Mucosa of rectum (tissue), 2 donors: ENCODE results near the gene BCR.

Experiments
- H3K27ac ChIP-seq, 2 donors: one replicate each; pipeline ENCODE4 v1.7.0; 2013; ENCODE audit warnings: inconsistent platforms in 2 of 2, low read depth in 2 of 2, low read length in 2 of 2
- H3K27me3 ChIP-seq, 2 donors: one replicate each; pipeline ENCODE4 v1.7.0; 2013; ENCODE audit warnings: low read length in 2 of 2; ENCODE audit not compliant: control insufficient read depth in 2 of 2, insufficient read depth in 2 of 2
- H3K36me3 ChIP-seq, 2 donors: one replicate each; pipeline ENCODE4 v1.7.0; 2013; ENCODE audit warnings: low read length in 2 of 2; ENCODE audit not compliant: control insufficient read depth in 2 of 2, insufficient read depth in 2 of 2
- H3K4me1 ChIP-seq, 2 donors: one replicate each; pipeline ENCODE4 v1.7.0; 2013; ENCODE audit warnings: low read length in 2 of 2, mild to moderate bottlenecking in 1 of 2; ENCODE audit not compliant: control insufficient read depth in 2 of 2, insufficient read depth in 2 of 2
- H3K4me3 ChIP-seq, 2 donors: one replicate each; pipeline ENCODE4 v1.7.0; 2013; ENCODE audit warnings: low read length in 2 of 2
- H3K9ac ChIP-seq, 2 donors: one replicate each; pipeline ENCODE4 v1.7.0; 2013; ENCODE audit warnings: low read length in 2 of 2, low read depth in 1 of 2, mild to moderate bottlenecking in 1 of 2
- H3K9me3 ChIP-seq, 2 donors: one replicate each; pipeline ENCODE4 v1.7.0; 2013; ENCODE audit warnings: low read length in 2 of 2; ENCODE audit not compliant: control insufficient read depth in 2 of 2
- donor health status: healthy.
- donor health status: Normal muscosa, but diverticular disease.

The BCR gene

DNA sequence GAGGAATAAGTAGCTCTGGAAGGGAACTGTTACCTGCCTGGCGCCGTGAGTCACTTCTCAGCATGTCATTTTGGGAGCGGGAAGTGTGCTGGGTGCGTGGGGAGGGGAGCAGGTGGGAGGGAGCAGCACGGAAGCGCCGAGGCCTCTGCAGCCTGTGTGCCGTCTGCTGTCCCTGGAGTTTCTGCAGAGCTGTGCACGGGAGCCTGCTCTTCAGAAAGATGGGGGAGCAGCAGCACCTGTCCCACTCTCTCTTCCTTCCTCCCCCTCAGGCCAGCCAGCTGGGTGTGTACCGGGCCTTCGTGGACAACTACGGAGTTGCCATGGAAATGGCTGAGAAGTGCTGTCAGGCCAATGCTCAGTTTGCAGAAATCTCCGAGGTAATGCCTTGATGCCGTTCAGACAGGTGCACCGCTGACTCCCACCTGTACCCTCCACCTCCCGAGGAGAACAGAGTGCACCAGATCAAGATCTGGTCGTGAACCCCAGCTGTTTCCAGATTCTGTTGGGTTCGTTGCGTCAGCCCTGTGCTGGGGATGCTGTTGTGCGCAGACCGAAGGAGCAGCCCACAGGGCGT is 87.9 kb downstream of the BCR start:
- Histone ChIP-seq H3K4me1 (peaks cover 0 to 2% of the 10 kb centered on the region in 2 donors), H3K36me3 (peaks cover 24 to 42% of the 10 kb centered on the region in 2 donors), H3K9ac (no peak overlapping the region), H3K27ac (no peak overlapping the region), H3K4me3 (no peak overlapping the region), H3K9me3 (no peaks in the 10 kb centered on the region), H3K27me3 (no peaks in the 10 kb centered on the region)

GRCh38 chr22:23268877-23269276 is 88.6 kb downstream of the BCR start:
- Histone ChIP-seq H3K27ac (no peak overlapping the region), H3K4me3 (no peak overlapping the region), H3K9ac (no peak overlapping the region), H3K27me3 (no peaks in the 10 kb centered on the region), H3K9me3 (no peaks in the 10 kb centered on the region), H3K36me3 (peaks cover 27 to 43% of the 10 kb centered on the region in 2 donors), H3K4me1 (peaks cover 0 to 2% of the 10 kb centered on the region in 2 donors)

GRCh38 chr22:23269441-23270211 is 89.3 kb downstream of the BCR start:
- peaks cover 22 to 44% of the 10 kb centered on the region in 2 donors for H3K36me3 ChIP-seq
- H3K9me3 ChIP-seq = no peaks in the 10 kb centered on the region
- no peak overlapping the region for H3K4me3 ChIP-seq
- no peaks in the 10 kb centered on the region for H3K27me3 ChIP-seq
- no peak overlapping the region for H3K9ac ChIP-seq
- peaks cover 0 to 2% of the 10 kb centered on the region in 2 donors for H3K4me1 ChIP-seq
- H3K27ac ChIP-seq = no peak overlapping the region

- H3K36me3 ChIP-seq = peaks cover 27 to 49% of the 10 kb centered on the region in 2 donors
- no peaks in the 10 kb centered on the region for H3K9me3 ChIP-seq
- no peak overlapping the region for H3K27ac ChIP-seq
- H3K9ac ChIP-seq = no peak overlapping the region
- no peak overlapping the region for H3K4me3 ChIP-seq
- peaks cover 0 to 2% of the 10 kb centered on the region in 2 donors for H3K4me1 ChIP-seq
- H3K27me3 ChIP-seq = no peaks in the 10 kb centered on the region
Observed at GRCh38 chr22:23270212-23270733, 90.0 kb downstream of the BCR start.

DNA sequence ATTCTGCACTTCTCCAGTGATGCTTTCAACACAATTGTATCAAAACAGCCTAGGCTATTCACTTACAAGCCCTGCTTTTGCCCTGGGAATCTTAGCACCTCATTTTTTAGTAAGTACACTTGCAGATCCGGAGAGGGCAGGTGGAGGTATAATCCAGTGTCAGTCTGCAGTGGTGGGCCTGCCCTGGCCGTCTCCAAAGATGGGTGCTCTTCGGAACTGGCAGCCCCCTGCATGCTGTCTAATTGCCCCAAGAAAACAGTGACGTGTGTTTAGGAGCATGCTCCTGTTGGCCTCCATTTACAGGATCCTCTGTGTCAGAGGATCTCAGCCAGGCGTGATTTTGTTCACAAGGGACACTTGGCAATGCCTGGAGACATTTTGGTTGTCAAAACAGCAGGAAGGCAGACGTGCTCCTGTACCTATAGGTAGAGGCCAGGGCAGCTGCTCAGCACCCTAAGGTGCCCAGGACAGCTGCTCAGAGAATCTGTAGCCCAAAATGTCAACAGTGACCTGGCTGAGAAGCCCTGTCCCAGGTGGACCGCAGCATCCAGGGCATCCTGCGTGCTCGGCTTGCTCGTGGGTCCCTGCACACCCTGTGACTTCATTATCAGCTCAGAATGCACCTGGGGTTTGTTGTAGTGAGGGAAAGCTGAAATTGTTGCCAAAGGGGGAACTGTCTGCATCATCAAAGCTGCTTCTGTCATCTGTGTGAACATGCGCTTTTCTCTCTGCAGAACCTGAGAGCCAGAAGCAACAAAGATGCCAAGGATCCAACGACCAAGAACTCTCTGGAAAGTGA is 90.7 kb downstream of the BCR start:
- H3K27ac ChIP-seq = no peak overlapping the region
- no peaks in the 10 kb centered on the region for H3K9me3 ChIP-seq
- no peak overlapping the region for H3K9ac ChIP-seq
- H3K4me3 ChIP-seq = no peak overlapping the region
- no peaks in the 10 kb centered on the region for H3K27me3 ChIP-seq
- peaks cover 29 to 53% of the 10 kb centered on the region in 2 donors for H3K36me3 ChIP-seq
- H3K4me1 ChIP-seq = peaks cover 0 to 2% of the 10 kb centered on the region in 2 donors

DNA sequence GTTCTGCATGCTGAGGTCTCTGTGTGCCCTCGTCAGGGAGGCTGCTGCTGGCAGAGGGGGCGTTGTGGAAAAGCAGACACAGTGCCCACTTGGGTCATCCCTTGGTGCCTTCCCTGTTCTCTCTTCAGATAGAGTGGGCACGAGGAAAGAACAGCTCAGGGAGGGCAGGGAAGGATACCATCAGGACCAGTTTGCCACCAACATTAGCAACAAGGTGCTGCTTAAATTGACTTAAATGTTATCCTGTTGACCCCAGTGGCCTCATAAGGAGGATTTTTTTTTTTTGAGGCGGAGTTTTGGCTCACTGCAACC is 91.2 kb downstream of the BCR start:
- H3K36me3 ChIP-seq = peaks cover 30 to 55% of the 10 kb centered on the region in 2 donors
- H3K9me3 ChIP-seq = no peaks in the 10 kb centered on the region
- no peak overlapping the region for H3K4me3 ChIP-seq
- no peaks in the 10 kb centered on the region for H3K27me3 ChIP-seq
- no peak overlapping the region for H3K9ac ChIP-seq
- no peak overlapping the region for H3K27ac ChIP-seq
- H3K4me1 ChIP-seq = peaks cover 0 to 2% of the 10 kb centered on the region in 2 donors

DNA sequence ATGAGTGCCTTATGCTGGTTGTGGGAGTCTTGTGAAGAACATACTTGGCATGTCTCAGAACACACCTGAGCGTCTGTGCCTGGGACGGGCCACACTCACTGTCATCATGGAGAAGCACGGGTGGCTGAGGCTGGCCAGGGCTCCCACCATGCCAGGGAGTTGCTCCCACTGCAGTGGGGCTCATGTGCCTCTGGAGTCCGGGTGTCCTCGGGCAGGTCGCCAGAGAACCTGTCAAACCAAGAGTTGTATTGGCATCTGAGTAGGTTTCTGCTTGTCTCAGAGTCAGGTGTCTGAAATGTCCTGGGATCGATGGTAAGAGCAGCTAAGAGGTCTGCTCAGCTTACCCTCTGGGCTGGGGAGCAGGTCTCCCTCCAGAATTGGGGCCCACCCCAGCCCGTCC is 92.1 kb downstream of the BCR start:
- Histone ChIP-seq H3K9me3 (no peaks in the 10 kb centered on the region), H3K9ac (no peak overlapping the region), H3K27ac (no peak overlapping the region), H3K27me3 (no peaks in the 10 kb centered on the region), H3K4me1 (peaks cover 0 to 2% of the 10 kb centered on the region in 2 donors), H3K4me3 (no peak overlapping the region), H3K36me3 (peaks cover 35 to 58% of the 10 kb centered on the region in 2 donors)

GRCh38 chr22:23272834-23273233 is 92.5 kb downstream of the BCR start:
- no peak overlapping the region for H3K27ac ChIP-seq
- H3K36me3 ChIP-seq = peaks cover 35 to 60% of the 10 kb centered on the region in 2 donors
- H3K9me3 ChIP-seq = no peaks in the 10 kb centered on the region
- H3K27me3 ChIP-seq = no peaks in the 10 kb centered on the region
- peaks cover 0 to 2% of the 10 kb centered on the region in 2 donors for H3K4me1 ChIP-seq
- H3K9ac ChIP-seq = no peak overlapping the region
- H3K4me3 ChIP-seq = no peak overlapping the region

DNA sequence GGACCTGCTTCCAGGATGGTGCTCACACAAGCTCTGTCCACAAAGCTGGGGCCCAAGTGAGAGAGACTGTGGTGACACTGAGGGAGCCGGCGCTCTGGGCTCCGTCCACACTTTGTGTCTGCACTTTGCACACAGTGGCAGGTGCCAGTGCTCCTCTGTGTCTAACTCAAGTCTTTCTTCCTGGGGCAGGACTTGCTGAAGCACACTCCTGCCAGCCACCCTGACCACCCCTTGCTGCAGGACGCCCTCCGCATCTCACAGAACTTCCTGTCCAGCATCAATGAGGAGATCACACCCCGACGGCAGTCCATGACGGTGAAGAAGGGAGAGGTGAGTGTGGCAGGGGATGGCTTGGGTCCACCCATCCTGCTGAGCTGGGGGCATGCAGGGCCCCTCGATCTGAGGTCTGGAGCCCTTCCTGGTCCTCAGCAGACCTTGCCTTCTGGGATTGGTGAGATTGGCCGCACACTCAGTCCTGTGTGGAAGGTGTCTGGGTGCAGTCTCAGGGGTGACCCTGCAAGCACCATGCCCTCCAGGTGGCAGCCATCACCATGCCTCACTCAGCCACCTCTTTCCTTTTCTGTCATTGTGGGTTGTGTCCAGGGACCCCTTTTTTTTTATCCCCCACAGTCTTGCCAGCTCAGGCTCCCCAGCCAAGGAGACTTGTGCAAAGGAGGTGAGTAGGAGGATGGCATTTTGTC is 93.3 kb downstream of the BCR start:
- H3K36me3 ChIP-seq = peaks cover 32 to 52% of the 10 kb centered on the region in 2 donors

More for the DNA sequence above, 93.3 kb downstream of the BCR start:
- no peaks in the 10 kb centered on the region for H3K27me3 ChIP-seq
- H3K4me1 ChIP-seq = peaks cover 2 to 3% of the 10 kb centered on the region in 2 donors
- no peaks in the 10 kb centered on the region for H3K9me3 ChIP-seq
- no peak overlapping the region for H3K27ac ChIP-seq
- no peak overlapping the region for H3K9ac ChIP-seq
- H3K4me3 ChIP-seq = no peak overlapping the region
